ENCODE measurements around the gene SLC36A1. TPM values are rescaled to one million over a fixed set of nuclear protein-coding genes. Genes with fewer than 3 reads are reported as not detected.
A peak's percentile ranks its signal among the peaks of the same experiment; 100 is the strongest.

SLC36A1 gene
- total and polyA plus RNA-seq, 9 donors: 1.9 to 9.7 (median 5.4) TPM

GRCh38 chr5:151431666-151432065, 15.7 kb upstream of the SLC36A1 start:
- H3K9me3 ChIP-seq: no peaks in the 10 kb centered on the region
- H3K36me3 ChIP-seq: no peaks in the 10 kb centered on the region
- H3K27me3 ChIP-seq: no peaks in the 10 kb centered on the region
- H3K4me1 ChIP-seq (ENCODE audit: insufficient read depth): no peaks in the 10 kb centered on the region
- 73 to 83% (median 77%) methylated on average over 6 of the region's 6 CpGs for WGBS, 3 donors
- H3K27ac ChIP-seq: no peak overlapping the region
- DNase-seq: no peak
- TF ChIP-seq, protein P1, sequence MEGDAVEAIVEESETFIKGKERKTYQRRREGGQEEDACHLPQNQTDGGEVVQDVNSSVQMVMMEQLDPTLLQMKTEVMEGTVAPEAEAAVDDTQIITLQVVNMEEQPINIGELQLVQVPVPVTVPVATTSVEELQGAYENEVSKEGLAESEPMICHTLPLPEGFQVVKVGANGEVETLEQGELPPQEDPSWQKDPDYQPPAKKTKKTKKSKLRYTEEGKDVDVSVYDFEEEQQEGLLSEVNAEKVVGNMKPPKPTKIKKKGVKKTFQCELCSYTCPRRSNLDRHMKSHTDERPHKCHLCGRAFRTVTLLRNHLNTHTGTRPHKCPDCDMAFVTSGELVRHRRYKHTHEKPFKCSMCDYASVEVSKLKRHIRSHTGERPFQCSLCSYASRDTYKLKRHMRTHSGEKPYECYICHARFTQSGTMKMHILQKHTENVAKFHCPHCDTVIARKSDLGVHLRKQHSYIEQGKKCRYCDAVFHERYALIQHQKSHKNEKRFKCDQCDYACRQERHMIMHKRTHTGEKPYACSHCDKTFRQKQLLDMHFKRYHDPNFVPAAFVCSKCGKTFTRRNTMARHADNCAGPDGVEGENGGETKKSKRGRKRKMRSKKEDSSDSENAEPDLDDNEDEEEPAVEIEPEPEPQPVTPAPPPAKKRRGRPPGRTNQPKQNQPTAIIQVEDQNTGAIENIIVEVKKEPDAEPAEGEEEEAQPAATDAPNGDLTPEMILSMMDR (IDR thresholded peaks at IDR 0.05): no peak
- intact Hi-C loops (cut with DNase I): no loop called here
- no peak overlapping the region for H3K4me3 ChIP-seq

DNA sequence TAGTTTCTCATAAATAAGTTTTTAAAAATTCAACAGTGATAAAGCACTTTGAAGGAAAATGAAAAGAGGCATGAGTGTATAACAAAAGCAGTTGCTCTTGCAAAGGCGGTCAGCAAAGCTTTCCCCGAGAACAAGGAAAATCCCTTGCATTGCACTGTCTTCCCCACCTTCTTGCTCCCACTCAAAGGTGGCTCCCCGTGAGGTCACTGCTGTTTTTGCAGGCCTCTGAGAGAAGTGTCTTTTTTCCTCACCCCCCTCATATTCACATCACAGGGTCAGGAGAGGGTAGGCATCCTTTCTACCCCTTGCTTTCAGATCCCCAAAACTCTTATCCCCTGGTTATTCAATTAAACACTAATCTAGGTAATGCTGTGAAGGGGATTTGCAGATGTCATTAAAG, 15.2 kb upstream of the SLC36A1 start:
- 86 to 90% (median 89%) methylated on average over 3 of the region's 3 CpGs for WGBS, 3 donors
- TF ChIP-seq, protein P1 (IDR thresholded peaks at IDR 0.05): no peak
- TF ChIP-seq EP300 (IDR thresholded peaks at IDR 0.05): no peak
- no peak for TF ChIP-seq POLR2A (IDR thresholded peaks at IDR 0.05)
- Histone ChIP-seq H3K9me3 (no peaks in the 10 kb centered on the region), H3K36me3 (no peaks in the 10 kb centered on the region), H3K4me1 (ENCODE audit: insufficient read depth) (no peaks in the 10 kb centered on the region), H3K27ac (no peak overlapping the region), H3K27me3 (no peaks in the 10 kb centered on the region), H3K4me3 (no peak overlapping the region)
- DNase-seq: no peak
- intact Hi-C loops (cut with DNase I): no loop called here

GRCh38 chr5:151434570-151435237, 12.7 kb upstream of the SLC36A1 start:
- WGBS, 3 donors: 88 to 89% (median 89%) methylated on average over 5 of the region's 5 CpGs
- Histone ChIP-seq H3K4me3 (no peak overlapping the region), H3K27ac (no peak overlapping the region), H3K27me3 (no peaks in the 10 kb centered on the region), H3K36me3 (no peaks in the 10 kb centered on the region), H3K9me3 (no peaks in the 10 kb centered on the region), H3K4me1 (ENCODE audit: insufficient read depth) (no peaks in the 10 kb centered on the region)
- DNase-seq: no peak
- intact Hi-C loops (cut with DNase I): no loop called here
- TF ChIP-seq, protein P1 (IDR thresholded peaks at IDR 0.05): no peak
- no peak for TF ChIP-seq POLR2A (IDR thresholded peaks at IDR 0.05)

GRCh38 chr5:151448038-151448985, 909 bp downstream of the SLC36A1 start:
- peaks cover 2% of the 10 kb centered on the region for H3K4me1 ChIP-seq (ENCODE audit: insufficient read depth)
- no peaks in the 10 kb centered on the region for H3K36me3 ChIP-seq
- DNase-seq: peak in 2 of 5 donors; percentile 8 to 21
- 4 to 7% (median 4%) methylated on average over 24 of the region's 24 CpGs for WGBS, 3 donors
- no peak overlapping the region for H3K27ac ChIP-seq
- H3K27me3 ChIP-seq: no peaks in the 10 kb centered on the region
- intact Hi-C loops (cut with DNase I): loop anchor here in 3 of 4 donors (5.0 to 10.0 kb wide), 4 partner anchors 54 to 296 kb away; no protein-coding TSS in a partner anchor
- H3K9me3 ChIP-seq: no peaks in the 10 kb centered on the region
- peak overlapping the region; percentile 64 for H3K4me3 ChIP-seq
- TF ChIP-seq EP300 (IDR thresholded peaks at IDR 0.05) (no peak), POLR2A (IDR thresholded peaks at IDR 0.05) (no peak)
- TF ChIP-seq, protein P1 (IDR thresholded peaks at IDR 0.05): no peak

Measured in ovary (tissue), 9 donors.